ENCODE measurements around the gene KCTD2. TPM values are rescaled to one million over a fixed set of nuclear protein-coding genes. Genes with fewer than 3 reads are reported as not detected.

The KCTD2 gene
- total and polyA plus RNA-seq, 2 of the 13 experiments (the other 11 are each of a cell fraction or from before 2014, with no cell fraction given): 28.3 to 32.6 TPM

DNA sequence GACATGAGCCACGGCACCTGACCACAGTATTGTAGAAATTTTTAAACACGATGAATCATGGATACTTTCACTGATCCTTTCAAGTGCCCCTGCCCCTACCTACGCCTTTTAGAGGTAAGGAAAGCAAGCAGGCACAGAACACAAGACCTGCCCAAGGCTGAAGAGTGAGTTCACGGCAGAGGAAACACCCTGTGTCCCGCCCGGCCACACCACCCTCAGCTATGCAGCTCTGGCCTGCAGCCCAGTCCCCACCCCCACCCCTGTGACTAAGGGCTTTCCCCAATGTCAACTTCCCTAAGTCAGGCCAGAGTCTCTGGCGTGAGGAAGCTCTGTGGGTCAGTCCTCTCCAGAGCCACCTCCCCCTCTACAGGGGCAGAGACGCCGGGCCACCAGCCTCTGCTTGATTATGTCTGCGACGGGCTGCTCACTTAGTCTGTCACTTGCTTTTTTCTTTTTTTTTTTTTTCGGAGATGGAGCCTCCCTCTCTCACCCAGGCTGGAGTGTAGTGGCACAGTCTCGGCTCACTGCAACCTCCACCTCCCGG is 49.1 kb downstream of the KCTD2 start (continued):
- TF ChIP-seq CREM (IDR thresholded peaks at IDR 0.05): peak; percentile 34; the same call in 1 of the 2 replicates
- no peak for TF ChIP-seq CREM (CRISPR knock-in tag; IDR thresholded peaks at IDR 0.05)
- peak; percentile 94 for TF ChIP-seq TEAD3 (CRISPR knock-in tag; optimal IDR thresholded peaks at IDR 0.05; ENCODE audit: borderline replicate concordance)
- TF ChIP-seq, protein P1, sequence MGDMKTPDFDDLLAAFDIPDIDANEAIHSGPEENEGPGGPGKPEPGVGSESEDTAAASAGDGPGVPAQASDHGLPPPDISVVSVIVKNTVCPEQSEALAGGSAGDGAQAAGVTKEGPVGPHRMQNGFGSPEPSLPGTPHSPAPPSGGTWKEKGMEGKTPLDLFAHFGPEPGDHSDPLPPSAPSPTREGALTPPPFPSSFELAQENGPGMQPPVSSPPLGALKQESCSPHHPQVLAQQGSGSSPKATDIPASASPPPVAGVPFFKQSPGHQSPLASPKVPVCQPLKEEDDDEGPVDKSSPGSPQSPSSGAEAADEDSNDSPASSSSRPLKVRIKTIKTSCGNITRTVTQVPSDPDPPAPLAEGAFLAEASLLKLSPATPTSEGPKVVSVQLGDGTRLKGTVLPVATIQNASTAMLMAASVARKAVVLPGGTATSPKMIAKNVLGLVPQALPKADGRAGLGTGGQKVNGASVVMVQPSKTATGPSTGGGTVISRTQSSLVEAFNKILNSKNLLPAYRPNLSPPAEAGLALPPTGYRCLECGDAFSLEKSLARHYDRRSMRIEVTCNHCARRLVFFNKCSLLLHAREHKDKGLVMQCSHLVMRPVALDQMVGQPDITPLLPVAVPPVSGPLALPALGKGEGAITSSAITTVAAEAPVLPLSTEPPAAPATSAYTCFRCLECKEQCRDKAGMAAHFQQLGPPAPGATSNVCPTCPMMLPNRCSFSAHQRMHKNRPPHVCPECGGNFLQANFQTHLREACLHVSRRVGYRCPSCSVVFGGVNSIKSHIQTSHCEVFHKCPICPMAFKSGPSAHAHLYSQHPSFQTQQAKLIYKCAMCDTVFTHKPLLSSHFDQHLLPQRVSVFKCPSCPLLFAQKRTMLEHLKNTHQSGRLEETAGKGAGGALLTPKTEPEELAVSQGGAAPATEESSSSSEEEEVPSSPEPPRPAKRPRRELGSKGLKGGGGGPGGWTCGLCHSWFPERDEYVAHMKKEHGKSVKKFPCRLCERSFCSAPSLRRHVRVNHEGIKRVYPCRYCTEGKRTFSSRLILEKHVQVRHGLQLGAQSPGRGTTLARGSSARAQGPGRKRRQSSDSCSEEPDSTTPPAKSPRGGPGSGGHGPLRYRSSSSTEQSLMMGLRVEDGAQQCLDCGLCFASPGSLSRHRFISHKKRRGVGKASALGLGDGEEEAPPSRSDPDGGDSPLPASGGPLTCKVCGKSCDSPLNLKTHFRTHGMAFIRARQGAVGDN (CRISPR knock-in tag; IDR thresholded peaks at IDR 0.05): peak; percentile 81

DNA sequence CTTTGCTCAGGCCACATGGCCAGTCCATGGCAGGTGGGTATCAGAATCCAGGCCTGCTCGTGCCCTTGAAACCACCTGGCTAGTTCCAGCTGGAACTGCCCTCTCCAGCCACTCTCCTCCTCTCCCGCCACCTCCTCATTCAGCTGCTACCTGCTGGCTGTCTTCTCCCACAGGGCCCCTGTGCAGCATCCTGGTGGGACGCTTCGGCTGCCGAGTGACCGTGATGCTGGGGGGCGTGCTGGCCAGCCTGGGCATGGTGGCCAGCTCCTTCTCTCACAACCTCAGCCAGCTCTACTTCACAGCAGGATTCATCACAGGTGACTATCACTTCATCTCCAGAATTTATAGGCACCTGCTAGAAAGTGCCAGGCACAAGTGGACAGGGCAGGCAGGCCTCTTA is 50.8 kb downstream of the KCTD2 start:
- no peak overlapping the region for H3K27ac ChIP-seq (ENCODE audit: extremely low read length, insufficient read depth, low read length)
- intact Hi-C loops (cut with micrococcal nuclease; ENCODE audit: unreplicated experiment): no loop called here
- no peak for DNase-seq (ENCODE audit: low spot score)
- no peaks in the 10 kb centered on the region for H3K9me3 ChIP-seq (ENCODE audit: low read length)
- no peaks in the 10 kb centered on the region for H3K36me3 ChIP-seq (replicated peaks in 1 of 2; ENCODE audit: control insufficient read depth in 1 of 2, insufficient read depth in 2 of 2, low read length in 2 of 2)
- WGBS (ENCODE audit: low lambda C conversion rate): 71% methylated on average over 7 of the region's 7 CpGs
- H3K79me2 ChIP-seq (ENCODE audit: insufficient read depth, low read length): no peaks in the 10 kb centered on the region
- no peak overlapping the region for H2AFZ ChIP-seq (ENCODE audit: low read length)
- H3K4me2 ChIP-seq (ENCODE audit: low read depth, low read length): no peak overlapping the region
- ChIA-PET POLR2A (interaction anchor here (1.1 kb wide), 1 partner anchor 12 kb away, joined by 4 read pairs; the partner anchor contains the start of gene ARMC7), CTCF (ENCODE audit: low intra/inter-chr PET ratio, low total read pairs) (no interaction called here)
- BruUV-seq (replicated peaks): no TSS peak
- peaks cover 3 to 17% of the 10 kb centered on the region in 2 experiments; a peak in 3 of 5 replicates for H3K27me3 ChIP-seq (ENCODE audit: control insufficient read depth in 1 of 2, insufficient read depth in 2 of 2, low read length in 2 of 2)
- H3K9ac ChIP-seq (ENCODE audit: insufficient read depth, low read depth, low read length): no peak overlapping the region
- FAIRE-seq: no peak
- no peak for ATAC-seq
- H3K4me1 ChIP-seq (ENCODE audit: insufficient read depth, low read length): peaks cover 44% of the 10 kb centered on the region
- no peaks in the 10 kb centered on the region for H4K20me1 ChIP-seq (ENCODE audit: insufficient read depth, low read length)
- no peak overlapping the region for H3K4me3 ChIP-seq (replicated peaks in 1 of 3; ENCODE audit: insufficient read depth in 1 of 3, low read depth in 2 of 3, low read length in 3 of 3)
- in situ Hi-C loops (cut with HindIII; ENCODE audit: extremely low pct_ligation_motif_present, low pct_unique_long_range_greater_than_20kb): no loop called here
- TF ChIP-seq HHEX (CRISPR knock-in tag; IDR thresholded peaks at IDR 0.05): no peak
- no peak for TF ChIP-seq RFX1 (IDR thresholded peaks at IDR 0.05)
- TF ChIP-seq KLF15 (CRISPR knock-in tag; IDR thresholded peaks at IDR 0.05; ENCODE audit: borderline replicate concordance): no peak
- no peak for TF ChIP-seq ETV5 (CRISPR knock-in tag; IDR thresholded peaks at IDR 0.05; ENCODE audit: borderline replicate concordance)
- TF ChIP-seq, protein P2, sequence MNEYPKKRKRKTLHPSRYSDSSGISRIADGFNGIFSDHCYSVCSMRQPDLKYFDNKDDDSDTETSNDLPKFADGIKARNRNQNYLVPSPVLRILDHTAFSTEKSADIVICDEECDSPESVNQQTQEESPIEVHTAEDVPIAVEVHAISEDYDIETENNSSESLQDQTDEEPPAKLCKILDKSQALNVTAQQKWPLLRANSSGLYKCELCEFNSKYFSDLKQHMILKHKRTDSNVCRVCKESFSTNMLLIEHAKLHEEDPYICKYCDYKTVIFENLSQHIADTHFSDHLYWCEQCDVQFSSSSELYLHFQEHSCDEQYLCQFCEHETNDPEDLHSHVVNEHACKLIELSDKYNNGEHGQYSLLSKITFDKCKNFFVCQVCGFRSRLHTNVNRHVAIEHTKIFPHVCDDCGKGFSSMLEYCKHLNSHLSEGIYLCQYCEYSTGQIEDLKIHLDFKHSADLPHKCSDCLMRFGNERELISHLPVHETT (CRISPR knock-in tag; conservative IDR thresholded peaks at IDR 0.05): no peak
- TF ChIP-seq BHLHE40 (IDR thresholded peaks at IDR 0.05; ENCODE audit: low read length): no peak
- no peak for TF ChIP-seq ZBTB3 (CRISPR knock-in tag; IDR thresholded peaks at IDR 0.05; ENCODE audit: borderline replicate concordance, low read depth)
- TF ChIP-seq, protein P3, sequence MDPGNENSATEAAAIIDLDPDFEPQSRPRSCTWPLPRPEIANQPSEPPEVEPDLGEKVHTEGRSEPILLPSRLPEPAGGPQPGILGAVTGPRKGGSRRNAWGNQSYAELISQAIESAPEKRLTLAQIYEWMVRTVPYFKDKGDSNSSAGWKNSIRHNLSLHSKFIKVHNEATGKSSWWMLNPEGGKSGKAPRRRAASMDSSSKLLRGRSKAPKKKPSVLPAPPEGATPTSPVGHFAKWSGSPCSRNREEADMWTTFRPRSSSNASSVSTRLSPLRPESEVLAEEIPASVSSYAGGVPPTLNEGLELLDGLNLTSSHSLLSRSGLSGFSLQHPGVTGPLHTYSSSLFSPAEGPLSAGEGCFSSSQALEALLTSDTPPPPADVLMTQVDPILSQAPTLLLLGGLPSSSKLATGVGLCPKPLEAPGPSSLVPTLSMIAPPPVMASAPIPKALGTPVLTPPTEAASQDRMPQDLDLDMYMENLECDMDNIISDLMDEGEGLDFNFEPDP (CRISPR knock-in tag; conservative IDR thresholded peaks at IDR 0.05): no peak
- TF ChIP-seq IRX3 (CRISPR knock-in tag; IDR thresholded peaks at IDR 0.05; ENCODE audit: borderline replicate concordance, low read depth): no peak
- TF ChIP-seq ESRRA (CRISPR knock-in tag; IDR thresholded peaks at IDR 0.05; ENCODE audit: low read depth): no peak
- TF ChIP-seq ZNF292 (CRISPR knock-in tag; IDR thresholded peaks at IDR 0.05; ENCODE audit: borderline replicate concordance, low read depth): no peak

Measured in HepG2 (cell line).